Measurements from ENCODE around the gene RPL7A.
"Not testable (repeated sequence)": the region's sequence is repeated elsewhere in the genome, so short reads cannot be mapped to it uniquely, and the experiment has no call there.

The RPL7A gene

DNA sequence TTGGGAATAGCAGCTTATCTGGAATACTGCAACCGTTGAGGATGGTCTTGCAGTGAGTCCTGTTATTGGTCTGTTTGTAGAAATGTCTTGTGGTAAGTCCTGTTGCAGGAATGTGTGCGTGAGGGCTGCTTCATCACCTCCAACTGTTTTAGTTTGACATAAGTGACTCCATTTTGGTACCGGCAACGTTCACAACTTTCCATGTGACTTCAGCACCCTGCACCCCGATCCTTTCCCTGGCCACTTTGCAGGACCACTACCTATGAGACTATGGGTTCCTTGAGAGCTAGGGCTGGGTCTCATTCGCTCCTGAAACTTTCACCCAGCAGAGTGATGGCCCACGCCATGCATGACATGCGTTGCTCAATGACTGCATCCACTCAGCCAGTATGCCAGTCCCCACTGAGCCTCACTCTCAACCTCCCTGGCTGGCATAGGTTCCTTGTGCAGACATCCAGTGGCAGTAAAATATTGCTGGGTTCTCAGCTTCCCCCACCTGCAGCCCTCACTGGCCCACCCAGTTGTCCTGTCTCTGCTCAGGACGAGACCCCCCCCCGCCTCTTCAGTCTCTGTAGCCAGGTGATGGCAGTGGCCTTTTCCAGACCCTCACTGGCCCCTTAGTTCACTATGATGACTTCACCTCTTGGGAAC is 20.1 kb upstream of the RPL7A start:
- H3K36me3 ChIP-seq (ENCODE audit: control insufficient read depth in 2 of 2, insufficient read depth in 2 of 2, low read length in 2 of 2) = peaks cover 20 to 23% of the 10 kb centered on the region in 2 donors
- no peak overlapping the region for H3K9ac ChIP-seq (ENCODE audit: low read depth in 1 of 2, low read length in 2 of 2)
- H3K4me1 ChIP-seq (ENCODE audit: control insufficient read depth in 2 of 2, insufficient read depth in 2 of 2, low read length in 2 of 2) = peaks cover 0 to under 1% of the 10 kb centered on the region in 2 donors
- no peaks in the 10 kb centered on the region for H3K9me3 ChIP-seq (ENCODE audit: control insufficient read depth in 2 of 2, low read length in 2 of 2)
- no peaks in the 10 kb centered on the region for H3K27me3 ChIP-seq (ENCODE audit: control insufficient read depth in 2 of 2, insufficient read depth in 2 of 2, low read length in 2 of 2)
- no peak overlapping the region for H3K4me3 ChIP-seq (ENCODE audit: low read length in 2 of 2)
- H3K27ac ChIP-seq (ENCODE audit: low read depth in 2 of 2, low read length in 2 of 2) = no peak overlapping the region

DNA sequence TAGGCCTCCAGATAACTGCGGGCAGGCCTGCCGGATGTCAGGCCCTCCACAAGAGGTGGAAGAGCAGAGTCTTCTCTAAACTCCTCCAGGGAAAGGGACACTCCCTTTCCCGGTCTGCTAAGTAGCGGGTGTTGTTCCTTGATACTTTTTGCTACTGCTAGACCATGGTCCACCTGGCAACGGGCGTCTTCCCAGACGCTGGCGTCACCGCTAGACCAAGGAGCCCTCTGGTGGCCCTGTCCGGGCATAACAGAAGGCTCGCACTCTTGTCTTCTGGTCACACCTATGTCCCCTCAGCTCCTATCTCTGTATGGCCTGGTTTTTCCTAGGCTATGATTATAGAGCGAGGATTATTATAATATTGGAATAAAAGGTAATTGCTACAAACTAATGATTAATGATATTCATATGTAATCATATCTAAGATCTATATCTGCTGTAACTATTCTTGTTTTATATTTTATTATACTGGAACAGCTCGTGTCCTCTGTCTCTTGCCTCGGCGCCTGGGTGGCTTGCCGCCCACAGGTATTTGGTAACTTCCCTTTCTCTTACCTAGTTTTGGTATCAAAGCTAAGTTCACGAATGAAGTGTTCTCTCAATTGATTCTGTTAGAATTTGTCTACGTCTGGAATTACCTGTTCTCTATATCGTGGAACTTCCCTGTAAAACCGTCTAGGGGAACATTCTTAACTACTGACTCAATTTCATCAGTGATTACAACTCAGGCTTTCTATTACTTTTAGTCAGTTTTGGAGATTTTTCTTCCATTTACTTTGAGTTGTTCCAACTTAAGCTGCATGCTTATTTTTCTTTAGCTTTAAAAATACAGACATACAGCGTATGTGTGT is 18.5 kb upstream of the RPL7A start:
- H3K27me3 ChIP-seq (ENCODE audit: control insufficient read depth in 2 of 2, insufficient read depth in 2 of 2, low read length in 2 of 2); H3K27ac ChIP-seq (ENCODE audit: low read depth in 2 of 2, low read length in 2 of 2); H3K9me3 ChIP-seq (ENCODE audit: control insufficient read depth in 2 of 2, low read length in 2 of 2); H3K4me3 ChIP-seq (ENCODE audit: low read length in 2 of 2); H3K9ac ChIP-seq (ENCODE audit: low read depth in 1 of 2, low read length in 2 of 2): not testable (repeated sequence)
- peaks cover 32 to 34% of the 10 kb centered on the region in 2 donors for H3K36me3 ChIP-seq (ENCODE audit: control insufficient read depth in 2 of 2, insufficient read depth in 2 of 2, low read length in 2 of 2)
- H3K4me1 ChIP-seq (ENCODE audit: control insufficient read depth in 2 of 2, insufficient read depth in 2 of 2, low read length in 2 of 2) = peaks cover 13 to 15% of the 10 kb centered on the region in 2 donors

- Histone ChIP-seq H3K27ac (ENCODE audit: low read depth in 2 of 2, low read length in 2 of 2) (no peak overlapping the region), H3K9ac (ENCODE audit: low read depth in 1 of 2, low read length in 2 of 2) (no peak overlapping the region), H3K36me3 (ENCODE audit: control insufficient read depth in 2 of 2, insufficient read depth in 2 of 2, low read length in 2 of 2) (peaks cover 32 to 34% of the 10 kb centered on the region in 2 donors), H3K9me3 (ENCODE audit: control insufficient read depth in 2 of 2, low read length in 2 of 2) (no peaks in the 10 kb centered on the region), H3K4me1 (ENCODE audit: control insufficient read depth in 2 of 2, insufficient read depth in 2 of 2, low read length in 2 of 2) (peaks cover 18 to 21% of the 10 kb centered on the region in 2 donors), H3K4me3 (ENCODE audit: low read length in 2 of 2) (no peak overlapping the region), H3K27me3 (ENCODE audit: control insufficient read depth in 2 of 2, insufficient read depth in 2 of 2, low read length in 2 of 2) (no peaks in the 10 kb centered on the region)
Measured at GRCh38 chr9:133331221-133331620, 16.8 kb upstream of the RPL7A start.

DNA sequence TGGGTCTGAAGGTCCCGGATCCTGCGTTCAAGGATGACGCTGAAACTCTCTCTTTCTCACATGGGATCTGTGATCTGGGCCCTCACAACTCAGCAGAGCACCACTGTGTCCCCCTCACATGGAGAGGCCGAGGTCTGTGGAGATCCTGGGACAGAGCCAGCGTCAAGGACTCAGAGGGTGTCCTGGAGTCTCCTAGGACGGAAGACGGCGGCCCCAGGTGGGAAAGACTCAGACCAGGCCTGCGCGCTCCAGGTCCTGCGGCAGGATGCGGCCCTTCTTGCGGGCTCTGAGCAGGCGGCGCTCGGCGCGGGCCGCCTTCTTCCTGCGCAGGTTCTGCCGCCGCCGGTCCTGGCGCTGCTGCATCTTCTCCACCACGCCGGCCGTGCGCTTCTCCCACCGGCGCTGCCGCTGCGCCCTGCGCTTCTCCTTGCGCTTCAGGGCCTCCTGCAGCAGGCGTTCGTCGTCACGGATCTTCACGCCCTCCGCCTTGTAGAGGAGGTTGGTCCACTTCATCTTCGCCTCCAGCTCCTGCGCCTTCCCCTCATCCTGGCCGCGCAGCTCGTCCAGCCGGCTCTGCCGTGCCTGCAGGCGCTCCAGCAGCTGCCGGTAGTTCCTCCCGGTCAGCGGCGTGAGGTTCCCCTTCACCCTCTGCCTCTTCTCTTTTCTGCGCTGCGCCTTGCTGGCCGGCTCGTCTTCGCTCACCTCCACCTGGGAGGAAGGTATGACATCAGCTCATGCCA is 16.2 kb upstream of the RPL7A start:
- H3K9ac ChIP-seq (ENCODE audit: low read depth in 1 of 2, low read length in 2 of 2) = no peak overlapping the region
- no peak overlapping the region for H3K27ac ChIP-seq (ENCODE audit: low read depth in 2 of 2, low read length in 2 of 2)
- peaks cover 32 to 34% of the 10 kb centered on the region in 2 donors for H3K36me3 ChIP-seq (ENCODE audit: control insufficient read depth in 2 of 2, insufficient read depth in 2 of 2, low read length in 2 of 2)
- H3K27me3 ChIP-seq (ENCODE audit: control insufficient read depth in 2 of 2, insufficient read depth in 2 of 2, low read length in 2 of 2) = no peaks in the 10 kb centered on the region
- no peak overlapping the region for H3K4me3 ChIP-seq (ENCODE audit: low read length in 2 of 2)
- H3K9me3 ChIP-seq (ENCODE audit: control insufficient read depth in 2 of 2, low read length in 2 of 2) = no peaks in the 10 kb centered on the region
- H3K4me1 ChIP-seq (ENCODE audit: control insufficient read depth in 2 of 2, insufficient read depth in 2 of 2, low read length in 2 of 2) = peaks cover 22 to 25% of the 10 kb centered on the region in 2 donors

GRCh38 chr9:133332381-133332730 is 15.7 kb upstream of the RPL7A start:
- Histone ChIP-seq H3K36me3 (ENCODE audit: control insufficient read depth in 2 of 2, insufficient read depth in 2 of 2, low read length in 2 of 2) (peaks cover 32 to 34% of the 10 kb centered on the region in 2 donors), H3K27me3 (ENCODE audit: control insufficient read depth in 2 of 2, insufficient read depth in 2 of 2, low read length in 2 of 2) (no peaks in the 10 kb centered on the region), H3K9me3 (ENCODE audit: control insufficient read depth in 2 of 2, low read length in 2 of 2) (no peaks in the 10 kb centered on the region), H3K4me3 (ENCODE audit: low read length in 2 of 2) (no peak overlapping the region), H3K27ac (ENCODE audit: low read depth in 2 of 2, low read length in 2 of 2) (no peak overlapping the region), H3K4me1 (ENCODE audit: control insufficient read depth in 2 of 2, insufficient read depth in 2 of 2, low read length in 2 of 2) (peaks cover 22 to 25% of the 10 kb centered on the region in 2 donors), H3K9ac (ENCODE audit: low read depth in 1 of 2, low read length in 2 of 2) (no peak overlapping the region)

- Histone ChIP-seq H3K4me1 (ENCODE audit: control insufficient read depth in 2 of 2, insufficient read depth in 2 of 2, low read length in 2 of 2) (peaks cover 22 to 25% of the 10 kb centered on the region in 2 donors), H3K9ac (ENCODE audit: low read depth in 1 of 2, low read length in 2 of 2) (no peak overlapping the region), H3K9me3 (ENCODE audit: control insufficient read depth in 2 of 2, low read length in 2 of 2) (no peaks in the 10 kb centered on the region), H3K36me3 (ENCODE audit: control insufficient read depth in 2 of 2, insufficient read depth in 2 of 2, low read length in 2 of 2) (peaks cover 32 to 34% of the 10 kb centered on the region in 2 donors), H3K27ac (ENCODE audit: low read depth in 2 of 2, low read length in 2 of 2) (no peak overlapping the region), H3K4me3 (ENCODE audit: low read length in 2 of 2) (peak overlapping the region in 1 of 2 donors; percentile 26), H3K27me3 (ENCODE audit: control insufficient read depth in 2 of 2, insufficient read depth in 2 of 2, low read length in 2 of 2) (no peaks in the 10 kb centered on the region)
Measured at GRCh38 chr9:133333011-133333410, 15.0 kb upstream of the RPL7A start.

GRCh38 chr9:133333566-133333965 is 14.5 kb upstream of the RPL7A start:
- no peaks in the 10 kb centered on the region for H3K9me3 ChIP-seq (ENCODE audit: control insufficient read depth in 2 of 2, low read length in 2 of 2)
- H3K9ac ChIP-seq (ENCODE audit: low read depth in 1 of 2, low read length in 2 of 2) = peak overlapping the region in 1 of 2 donors; percentile 14
- H3K27me3 ChIP-seq (ENCODE audit: control insufficient read depth in 2 of 2, insufficient read depth in 2 of 2, low read length in 2 of 2) = no peaks in the 10 kb centered on the region
- H3K4me3 ChIP-seq (ENCODE audit: low read length in 2 of 2) = peak overlapping the region in 1 of 2 donors; percentile 26
- H3K36me3 ChIP-seq (ENCODE audit: control insufficient read depth in 2 of 2, insufficient read depth in 2 of 2, low read length in 2 of 2) = peaks cover 32 to 34% of the 10 kb centered on the region in 2 donors
- peak overlapping the region; percentile 61 to 72 for H3K27ac ChIP-seq (ENCODE audit: low read depth in 2 of 2, low read length in 2 of 2)
- H3K4me1 ChIP-seq (ENCODE audit: control insufficient read depth in 2 of 2, insufficient read depth in 2 of 2, low read length in 2 of 2) = peaks cover 22 to 25% of the 10 kb centered on the region in 2 donors

DNA sequence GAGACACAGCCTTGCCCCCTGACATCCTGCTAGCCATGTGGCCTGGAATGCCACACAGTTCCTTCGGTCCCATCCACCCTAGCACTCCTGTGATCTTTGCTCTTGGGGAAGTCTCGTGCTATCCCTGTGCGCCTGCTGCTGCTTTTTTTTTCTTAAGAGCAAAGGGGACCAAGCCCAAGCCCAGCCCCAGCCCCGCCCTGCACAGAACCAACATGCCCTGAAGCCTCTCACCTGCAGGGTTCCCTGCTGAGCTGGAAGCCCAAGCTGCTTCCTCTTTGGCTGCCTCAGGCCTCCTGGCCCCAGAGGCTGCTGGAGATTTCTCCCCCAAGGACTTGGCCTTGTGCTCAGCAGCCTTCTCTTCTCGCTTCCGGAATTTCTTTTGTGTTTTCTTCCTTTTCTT is 13.9 kb upstream of the RPL7A start:
- Histone ChIP-seq H3K27ac (ENCODE audit: low read depth in 2 of 2, low read length in 2 of 2) (peak overlapping the region; percentile 61 to 76), H3K4me3 (ENCODE audit: low read length in 2 of 2) (peak overlapping the region; percentile 2 to 85), H3K27me3 (ENCODE audit: control insufficient read depth in 2 of 2, insufficient read depth in 2 of 2, low read length in 2 of 2) (no peaks in the 10 kb centered on the region), H3K9ac (ENCODE audit: low read depth in 1 of 2, low read length in 2 of 2) (peak overlapping the region; percentile 52 to 77), H3K9me3 (ENCODE audit: control insufficient read depth in 2 of 2, low read length in 2 of 2) (no peaks in the 10 kb centered on the region), H3K36me3 (ENCODE audit: control insufficient read depth in 2 of 2, insufficient read depth in 2 of 2, low read length in 2 of 2) (peaks cover 32 to 34% of the 10 kb centered on the region in 2 donors), H3K4me1 (ENCODE audit: control insufficient read depth in 2 of 2, insufficient read depth in 2 of 2, low read length in 2 of 2) (peaks cover 22 to 25% of the 10 kb centered on the region in 2 donors)

- Histone ChIP-seq H3K4me1 (ENCODE audit: control insufficient read depth in 2 of 2, insufficient read depth in 2 of 2, low read length in 2 of 2) (peaks cover 22 to 25% of the 10 kb centered on the region in 2 donors), H3K9ac (ENCODE audit: low read depth in 1 of 2, low read length in 2 of 2) (peak overlapping the region; percentile 64 to 77), H3K27ac (ENCODE audit: low read depth in 2 of 2, low read length in 2 of 2) (peak overlapping the region; percentile 50 to 76), H3K36me3 (ENCODE audit: control insufficient read depth in 2 of 2, insufficient read depth in 2 of 2, low read length in 2 of 2) (peaks cover 32 to 36% of the 10 kb centered on the region in 2 donors), H3K4me3 (ENCODE audit: low read length in 2 of 2) (peak overlapping the region; percentile 2 to 85)
- not testable (repeated sequence) for H3K9me3 ChIP-seq (ENCODE audit: control insufficient read depth in 2 of 2, low read length in 2 of 2); H3K27me3 ChIP-seq (ENCODE audit: control insufficient read depth in 2 of 2, insufficient read depth in 2 of 2, low read length in 2 of 2)
Measured at GRCh38 chr9:133334888-133335287, 13.1 kb upstream of the RPL7A start.

All from mucosa of rectum (tissue), 2 donors.